SK-N-SH (cell line): ENCODE results near the gene OSBPL5. TPM values are rescaled to one million over a fixed set of nuclear protein-coding genes. Genes with fewer than 3 reads are reported as not detected.

Experiments
- CTCF ChIA-PET: fragments of 300-600, 350-600 bp; formaldehyde crosslinking; extraction: SDS; loops from one replicate; lab custom pipeline; 2021; lab: Yijun Ruan, JAX
- POLR2A ChIA-PET: fragments of 350-600 bp; sonication (Branson Sonifier 250); formaldehyde crosslinking; extraction: SDS; loops from one replicate; lab custom pipeline; 2020; ENCODE audit warnings: antibody characterized with exemption, inconsistent platforms; lab: Yijun Ruan, JAX
- DNase-seq: peaks from one replicate; pipeline ENCODE4 v3.0.0; 2012
- H2AFZ ChIP-seq: fragments of 200-600 bp; sonication (generic); 2 replicates; pipeline ENCODE4 v1.8.1; 2016; ENCODE audit warnings: antibody characterized with exemption, mild to moderate bottlenecking, low read depth
- H3F3A ChIP-seq: fragments of 200-600 bp; sonication (generic); replicated peaks from 2 replicates; pipeline ENCODE3; 2016; ENCODE audit warnings: antibody characterized with exemption, mild to moderate bottlenecking; ENCODE audit not compliant: insufficient read depth
- H3K27ac ChIP-seq, 2 experiments: fragments of 200-500 bp in 1 of 2; fragments of 200-600 bp in 1 of 2; sonication (Bioruptor generic) in 1 of 2; sonication (generic), shearing (Covaris generic) in 1 of 2; 2 replicates each; pipeline versions ENCODE4 v1.5.1 to v1.6.1; 2014 to 2016; ENCODE audit warnings: low read depth in 2 of 2, inconsistent platforms in 1 of 2, low read length in 1 of 2, mild to moderate bottlenecking in 1 of 2, mixed read lengths in 1 of 2
- H3K27me3 ChIP-seq: fragments of 200-600 bp; sonication (generic), shearing (Covaris generic); 2 replicates; pipeline ENCODE4 v1.6.1; 2016; ENCODE audit warnings: mixed run types; ENCODE audit not compliant: insufficient read depth
- H3K36me3 ChIP-seq, 2 experiments: fragments of 200-500 bp in 1 of 2; fragments of 200-600 bp in 1 of 2; sonication (Bioruptor generic) in 1 of 2; sonication (generic) in 1 of 2; replicated peaks in 1 of 2; 2 replicates each; pipeline versions ENCODE3 to v1.5.1; 2014 to 2016; ENCODE audit warnings: low read length in 1 of 2, mild to moderate bottlenecking in 1 of 2; ENCODE audit not compliant: insufficient read depth in 2 of 2, control insufficient read depth in 1 of 2
- H3K4me1 ChIP-seq, 2 experiments: fragments of 200-500 bp in 1 of 2; fragments of 200-600 bp in 1 of 2; sonication (Bioruptor generic) in 1 of 2; sonication (generic), shearing (Covaris generic) in 1 of 2; 2 replicates each; pipeline versions ENCODE4 v1.5.1 to v1.6.1; 2014 to 2016; ENCODE audit warnings: low read depth in 1 of 2, low read length in 1 of 2, mixed run types in 1 of 2; ENCODE audit not compliant: insufficient read depth in 2 of 2, control insufficient read depth in 1 of 2
- H3K4me2 ChIP-seq: fragments of 200-600 bp; sonication (generic), shearing (Covaris generic); 2 replicates; pipeline ENCODE4 v1.6.1; 2017; ENCODE audit warnings: mixed run types
- H3K4me3 ChIP-seq, 2 experiments: fragments of 200-500 bp in 1 of 2; fragments of 200-600 bp in 1 of 2; sonication (Bioruptor generic) in 1 of 2; sonication (generic), shearing (Covaris generic) in 1 of 2; 2 replicates each; pipeline versions ENCODE4 v1.5.1 to v1.8.1; 2014 to 2016; ENCODE audit warnings: low read depth in 2 of 2, inconsistent platforms in 1 of 2, low read length in 1 of 2, mild to moderate bottlenecking in 1 of 2, mixed read lengths in 1 of 2, moderate library complexity in 1 of 2
- H3K79me2 ChIP-seq: fragments of 200-600 bp; sonication (generic); 2 replicates; pipeline ENCODE4 v1.8.1; 2017; ENCODE audit warnings: mild to moderate bottlenecking; ENCODE audit not compliant: insufficient read depth
- H3K9ac ChIP-seq: fragments of 200-600 bp; sonication (generic); 2 replicates; pipeline ENCODE4 v1.6.1; 2017; ENCODE audit warnings: mixed run types
- H3K9me2 ChIP-seq: fragments of 200-600 bp; sonication (generic); 2 replicates; pipeline ENCODE4 v1.6.1; 2017; ENCODE audit warnings: mixed run types
- H3K9me3 ChIP-seq: fragments of 200-600 bp; sonication (generic); 2 replicates; pipeline ENCODE4 v1.6.1; 2017; ENCODE audit warnings: mixed run types, mild to moderate bottlenecking, moderate library complexity
- H4K20me1 ChIP-seq: fragments of 200-600 bp; sonication (generic); 2 replicates; pipeline ENCODE4 v1.6.1; 2017; ENCODE audit warnings: mild to moderate bottlenecking, mixed run types; ENCODE audit not compliant: insufficient read depth
- EZH2phosphoT487 ChIP-seq: fragments of 200-600 bp; sonication (generic); IDR thresholded peaks from 2 replicates; pipeline ENCODE4 v1.6.1; 2017; ENCODE audit warnings: low read depth, mixed run types, mild to moderate bottlenecking, antibody characterized with exemption, moderate library complexity, borderline replicate concordance
- FOSL2 ChIP-seq: IDR thresholded peaks from 2 replicates; pipeline ENCODE4 v1.4.0; 2012; ENCODE audit warnings: low read depth, mild to moderate bottlenecking, moderate library complexity, borderline replicate concordance
- MAX ChIP-seq: IDR thresholded peaks from 2 replicates; pipeline ENCODE4 v1.4.0; 2012; ENCODE audit warnings: low read depth
- NRF1 ChIP-seq: IDR thresholded peaks from 2 replicates; pipeline ENCODE4 v1.6.1; 2012; ENCODE audit warnings: low read depth, mild to moderate bottlenecking, low read length
- REST ChIP-seq: IDR thresholded peaks from 2 replicates; pipeline ENCODE4 v1.6.1; 2012; ENCODE audit warnings: mild to moderate bottlenecking, low read depth, low read length, moderate library complexity
- RFX5 ChIP-seq: IDR thresholded peaks from 2 replicates; pipeline ENCODE4 v1.6.1; 2012; ENCODE audit warnings: mild to moderate bottlenecking, improper control_type of control experiment, low read length
- RXRA ChIP-seq: IDR thresholded peaks from 2 replicates; pipeline ENCODE4 v1.4.0; 2012; ENCODE audit warnings: low read depth, mild to moderate bottlenecking, borderline replicate concordance
- TCF12 ChIP-seq: IDR thresholded peaks from 2 replicates; pipeline ENCODE4 v1.4.0; 2012
- USF2 ChIP-seq: fragments of 150-350 bp; IDR thresholded peaks from 2 replicates; pipeline ENCODE4 v1.6.1; 2017; ENCODE audit warnings: antibody characterized with exemption, low read length, low read depth, borderline replicate concordance
- YY1 ChIP-seq: IDR thresholded peaks from 2 replicates; pipeline ENCODE4 v1.4.0; 2012; ENCODE audit warnings: low read depth, mild to moderate bottlenecking
- whole genome bisulfite sequencing: methylation state at CpG from one replicate; pipeline ENCODE4 v1.1.6; 2017; ENCODE audit warnings: low lambda C conversion rate; 5-methylcytosine and 5-hydroxymethylcytosine counted together
- polyA plus RNA-seq, 3 experiments: library from polyadenylated mRNA; depleted of rRNA; stranded (reverse); fragments of >200 nt; gene quantifications; 2 replicates each; pipeline ENCODE4 v1.2.3, GENCODE V29; 2012
- TF ChIP-seq, protein P1 (sequence below): IDR thresholded peaks from 2 replicates; pipeline ENCODE4; 2012

The OSBPL5 gene
- polyA plus RNA-seq, 1 of the 3 experiments (the other 2 are of a cell fraction): 10.9 TPM

DNA sequence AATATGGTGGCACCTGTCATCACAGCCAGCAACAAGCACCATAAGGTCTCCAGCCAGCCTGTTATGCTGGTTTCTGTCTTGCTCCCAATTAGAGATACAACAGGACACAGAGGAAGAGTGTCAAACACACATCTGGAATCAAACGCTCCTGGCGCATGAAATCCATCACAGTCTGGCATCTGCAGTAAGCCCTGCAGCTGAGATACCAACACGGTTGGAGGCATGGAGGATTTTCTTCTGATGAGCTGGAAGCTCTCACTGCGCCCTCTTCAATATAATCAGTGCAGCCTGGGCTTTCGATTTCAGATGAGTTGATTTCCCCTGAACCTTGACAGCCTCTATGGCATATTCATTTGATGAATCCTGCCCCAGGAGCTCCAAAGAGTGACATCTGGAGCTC is 80.1 kb downstream of the OSBPL5 start (continued):
- no peak for TF ChIP-seq USF2

DNA sequence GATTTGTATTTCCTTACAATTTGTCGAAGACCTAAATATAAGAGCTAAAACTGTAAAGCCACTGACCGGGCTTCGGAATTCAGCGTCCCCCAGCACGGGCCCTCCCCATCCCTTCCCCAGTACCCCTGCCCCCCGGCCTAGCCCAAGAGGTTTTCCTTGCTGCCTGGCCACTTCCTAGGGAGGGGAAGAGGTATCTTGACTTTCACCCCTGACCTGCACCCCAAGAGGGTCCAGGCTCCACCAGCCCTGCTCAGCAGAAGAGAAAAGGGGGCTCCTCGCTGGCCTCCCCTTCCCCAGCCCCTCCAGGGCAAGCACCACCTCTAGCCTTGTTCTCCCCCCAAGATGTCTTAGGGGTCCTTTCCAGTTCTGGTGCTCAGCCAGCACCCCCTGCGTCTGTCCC is 81.8 kb downstream of the OSBPL5 start:
- CTCF ChIA-PET: interaction anchor here (1.3 to 13.1 kb wide), 2 partner anchors 8 to 39 kb away, joined by 4 to 403 read pairs; no protein-coding TSS in a partner anchor
- H3K27me3 ChIP-seq: no peaks in the 10 kb centered on the region
- DNase-seq: no peak

More for the DNA sequence above, 81.8 kb downstream of the OSBPL5 start:
- Histone ChIP-seq H3K4me2 (no peak overlapping the region), H2AFZ (no peak overlapping the region), H3K9ac (no peak overlapping the region), H3K36me3 (no peaks in the 10 kb centered on the region), H3K4me1 (peaks cover 0 to 3% of the 10 kb centered on the region in 2 experiments; a peak in 1 of 4 replicates), H3K9me3 (no peaks in the 10 kb centered on the region), H3K4me3 (no peak overlapping the region), H4K20me1 (no peaks in the 10 kb centered on the region), H3K9me2 (no peaks in the 10 kb centered on the region), H3K79me2 (no peaks in the 10 kb centered on the region), H3F3A (no peaks in the 10 kb centered on the region), H3K27ac (no peak overlapping the region)
- TF ChIP-seq RXRA (no peak), MAX (no peak), REST (no peak), EZH2phosphoT487 (no peak), FOSL2 (no peak), RFX5 (no peak), TCF12 (no peak), YY1 (no peak), NRF1 (no peak)
- TF ChIP-seq, protein P1, sequence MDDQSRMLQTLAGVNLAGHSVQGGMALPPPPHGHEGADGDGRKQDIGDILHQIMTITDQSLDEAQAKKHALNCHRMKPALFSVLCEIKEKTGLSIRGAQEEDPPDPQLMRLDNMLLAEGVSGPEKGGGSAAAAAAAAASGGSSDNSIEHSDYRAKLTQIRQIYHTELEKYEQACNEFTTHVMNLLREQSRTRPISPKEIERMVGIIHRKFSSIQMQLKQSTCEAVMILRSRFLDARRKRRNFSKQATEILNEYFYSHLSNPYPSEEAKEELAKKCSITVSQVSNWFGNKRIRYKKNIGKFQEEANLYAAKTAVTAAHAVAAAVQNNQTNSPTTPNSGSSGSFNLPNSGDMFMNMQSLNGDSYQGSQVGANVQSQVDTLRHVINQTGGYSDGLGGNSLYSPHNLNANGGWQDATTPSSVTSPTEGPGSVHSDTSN: no peak
- WGBS: 73% methylated on average over 8 of the region's 8 CpGs
- POLR2A ChIA-PET: no interaction called here
